H1 (cell line): ENCODE data around the gene SLC46A3. TPM values are rescaled to one million over a fixed set of nuclear protein-coding genes. Genes with fewer than 3 reads are reported as not detected.

Experiments used
- CTCF ChIA-PET: fragments of 300-600 bp; sonication (Branson Sonifier 250); formaldehyde crosslinking; loops from one replicate; lab custom pipeline; 2021; ENCODE audit not compliant: partially characterized antibody; lab: Charles Lee
- POLR2A ChIA-PET: fragments of 300-600 bp; sonication (Branson Sonifier 250); formaldehyde crosslinking; loops from one replicate; lab custom pipeline; 2021; ENCODE audit warnings: inconsistent platforms; ENCODE audit not compliant: partially characterized antibody; lab: Charles Lee
- DNase-seq, 2 experiments: peaks; one replicate each; pipeline versions ENCODE4 v3.0.0 to v3.0.0-alpha.2; 2010 to 2022; ENCODE audit warnings: low spot score in 2 of 2, low read depth in 1 of 2, mixed read lengths in 1 of 2
- FAIRE-seq: peaks from 2 replicates; lab custom pipeline; 2011; peaks lifted over from hg19 to GRCh38; lab: Jason Lieb, UNC
- H2AFZ ChIP-seq: 2 replicates; pipeline ENCODE4 v1.8.1; 2012; ENCODE audit warnings: low read length, inconsistent platforms
- H2AK5ac ChIP-seq: 2 replicates; pipeline ENCODE4 v1.6.1; 2013; ENCODE audit warnings: low read depth, low read length
- H2BK120ac ChIP-seq: replicated peaks from 2 replicates; pipeline ENCODE3; 2013; ENCODE audit warnings: low read depth, low read length, inconsistent platforms
- H2BK12ac ChIP-seq: 2 replicates; pipeline ENCODE4 v1.6.1; 2013; ENCODE audit warnings: low read depth, low read length
- H2BK15ac ChIP-seq: 2 replicates; pipeline ENCODE4 v1.6.1; 2013; ENCODE audit warnings: low read length
- H2BK20ac ChIP-seq: 2 replicates; pipeline ENCODE4 v1.6.1; 2013; ENCODE audit warnings: low read length
- H2BK5ac ChIP-seq: 2 replicates; pipeline ENCODE4 v1.6.1; 2013; ENCODE audit warnings: low read depth, low read length
- H3K14ac ChIP-seq: 2 replicates; pipeline ENCODE4 v1.6.1; 2013; ENCODE audit warnings: inconsistent platforms; ENCODE audit not compliant: insufficient read length
- H3K18ac ChIP-seq: 2 replicates; pipeline ENCODE4 v1.6.1; 2013; ENCODE audit warnings: low read length; ENCODE audit errors: extremely low read depth
- H3K23ac ChIP-seq: 2 replicates; pipeline ENCODE4 v1.6.1; 2013; ENCODE audit warnings: inconsistent platforms; ENCODE audit not compliant: insufficient read length
- H3K23me2 ChIP-seq: 2 replicates; pipeline ENCODE4 v1.6.1; 2013; ENCODE audit warnings: low read depth, low read length
- H3K27ac ChIP-seq: 2 replicates; pipeline ENCODE4 v1.6.1; 2011; ENCODE audit warnings: low read depth, low read length, inconsistent platforms
- H3K27me3 ChIP-seq, 4 experiments: replicated peaks in 1 of 4; 1 replicate in 1 of 4; 2 replicates in 3 of 4; pipeline versions ENCODE4 v1.6.1 to v1.8.1; 2011 to 2013; ENCODE audit warnings: low read length in 3 of 4, mild to moderate bottlenecking in 3 of 4, inconsistent platforms in 2 of 4, mixed read lengths in 2 of 4, moderate library complexity in 1 of 4; ENCODE audit not compliant: control insufficient read depth in 3 of 4, insufficient read depth in 3 of 4; ENCODE audit errors: extremely low read depth in 1 of 4
- H3K36me3 ChIP-seq, 4 experiments: 2 replicates each; pipeline versions ENCODE4 v1.6.1 to v1.8.1; 2011 to 2013; ENCODE audit warnings: mild to moderate bottlenecking in 4 of 4, low read length in 3 of 4, moderate library complexity in 2 of 4, control low read depth in 1 of 4, inconsistent platforms in 1 of 4; ENCODE audit not compliant: insufficient read depth in 4 of 4, control insufficient read depth in 2 of 4
- H3K4ac ChIP-seq: replicated peaks from 2 replicates; pipeline ENCODE3; 2013; ENCODE audit warnings: low read length, low read depth, mixed read lengths, inconsistent platforms; ENCODE audit not compliant: insufficient read length
- H3K4me1 ChIP-seq, 4 experiments: replicated peaks in 1 of 4; 1 replicate in 1 of 4; 2 replicates in 3 of 4; pipeline versions ENCODE4 v1.6.1 to v1.8.1; 2011 to 2013; ENCODE audit warnings: low read length in 3 of 4, inconsistent platforms in 2 of 4, mixed read lengths in 1 of 4; ENCODE audit not compliant: insufficient read depth in 4 of 4, control insufficient read depth in 3 of 4
- H3K4me2 ChIP-seq, 2 experiments: 2 replicates each; pipeline versions ENCODE4 v1.6.1 to v1.8.1; 2011 to 2013; ENCODE audit warnings: low read depth in 2 of 2, low read length in 2 of 2, control low read depth in 1 of 2, inconsistent platforms in 1 of 2, mild to moderate bottlenecking in 1 of 2; ENCODE audit not compliant: insufficient read depth in 1 of 2
- H3K4me3 ChIP-seq, 4 experiments: fragments of 200-600, 300-600 bp in 1 of 4; sonication (generic), shearing (Covaris generic), sonication (Bioruptor Twin) in 1 of 4; 2 replicates each; pipeline versions ENCODE4 v1.5.1 to v1.8.1; 2011 to 2016; ENCODE audit warnings: low read length in 4 of 4, low read depth in 3 of 4, control low read depth in 2 of 4, inconsistent platforms in 2 of 4, mild to moderate bottlenecking in 2 of 4, mixed read lengths in 1 of 4, moderate library complexity in 1 of 4; ENCODE audit not compliant: insufficient read depth in 2 of 4; ENCODE audit errors: extremely low read depth in 1 of 4
- H3K56ac ChIP-seq: replicated peaks from 2 replicates; pipeline ENCODE3; 2013; ENCODE audit warnings: low read depth, mild to moderate bottlenecking, mixed read lengths, low read length, inconsistent platforms; ENCODE audit not compliant: insufficient read length
- H3K79me1 ChIP-seq: 2 replicates; pipeline ENCODE4 v1.6.1; 2013; ENCODE audit warnings: low read depth, low read length, control low read depth
- H3K79me2 ChIP-seq, 2 experiments: 2 replicates each; pipeline versions ENCODE4 v1.6.1 to v1.8.1; 2012 to 2013; ENCODE audit warnings: low read length in 2 of 2, mild to moderate bottlenecking in 2 of 2, inconsistent platforms in 1 of 2; ENCODE audit not compliant: insufficient read depth in 2 of 2, control insufficient read depth in 1 of 2
- H3K9ac ChIP-seq, 4 experiments: replicated peaks in 1 of 4; 1 replicate in 1 of 4; 2 replicates in 3 of 4; pipeline versions ENCODE4 v1.6.1 to v1.8.1; 2011 to 2013; ENCODE audit warnings: low read depth in 3 of 4, low read length in 3 of 4, control low read depth in 2 of 4, mild to moderate bottlenecking in 2 of 4, moderate library complexity in 2 of 4, inconsistent platforms in 1 of 4; ENCODE audit errors: extremely low read depth in 1 of 4
- H3K9me3 ChIP-seq, 2 experiments: 2 replicates each; pipeline versions ENCODE4 v1.6.1 to v1.8.1; 2012 to 2013; ENCODE audit warnings: mild to moderate bottlenecking in 2 of 2, moderate library complexity in 2 of 2, control low read depth in 1 of 2, inconsistent platforms in 1 of 2, low read depth in 1 of 2, low read length in 1 of 2, mixed read lengths in 1 of 2; ENCODE audit not compliant: insufficient read depth in 2 of 2
- H4K20me1 ChIP-seq, 2 experiments: replicated peaks in 1 of 2; 2 replicates each; pipeline versions ENCODE3 to v1.8.1; 2011 to 2013; ENCODE audit warnings: inconsistent platforms in 2 of 2, low read length in 2 of 2, mild to moderate bottlenecking in 1 of 2; ENCODE audit not compliant: insufficient read depth in 2 of 2, control insufficient read depth in 1 of 2
- H4K5ac ChIP-seq: 2 replicates; pipeline ENCODE4 v1.6.1; 2013; ENCODE audit warnings: low read length, low read depth, mixed read lengths, inconsistent platforms; ENCODE audit not compliant: insufficient read length
- H4K8ac ChIP-seq: 2 replicates; pipeline ENCODE4 v1.8.0; 2013; ENCODE audit warnings: mild to moderate bottlenecking, moderate library complexity, low read length, inconsistent platforms; ENCODE audit not compliant: insufficient read depth; ENCODE audit errors: extremely low read depth
- H4K91ac ChIP-seq: replicated peaks from 2 replicates; pipeline ENCODE3; 2013; ENCODE audit warnings: low read length, mixed read lengths, inconsistent platforms; ENCODE audit not compliant: insufficient read length
- BACH1 ChIP-seq: IDR thresholded peaks from 2 replicates; pipeline ENCODE4 v1.6.1; 2012; ENCODE audit warnings: low read length, improper control_type of control experiment
- CHD2 ChIP-seq: IDR thresholded peaks from 2 replicates; pipeline ENCODE4 v1.6.1; 2012; ENCODE audit warnings: low read length, improper control_type of control experiment
- EGR1 ChIP-seq: IDR thresholded peaks from 2 replicates; pipeline ENCODE4 v1.6.1; 2011; ENCODE audit warnings: low read depth, low read length, borderline replicate concordance
- EP300 ChIP-seq, 2 experiments: IDR thresholded peaks; 1 replicate in 1 of 2; 2 replicates in 1 of 2; pipeline ENCODE4 v1.6.1; 2011 to 2012; ENCODE audit warnings: low read depth in 2 of 2, low read length in 2 of 2, mild to moderate bottlenecking in 2 of 2, borderline replicate concordance in 1 of 2, inconsistent platforms in 1 of 2, moderate library complexity in 1 of 2
- EZH2 ChIP-seq: fragments of 200-600 bp; sonication (generic); IDR thresholded peaks from 2 replicates; pipeline ENCODE4 v1.7.1; 2012; ENCODE audit warnings: low read depth, mild to moderate bottlenecking, moderate library complexity, low read length, inconsistent platforms; ENCODE audit not compliant: severe bottlenecking
- FOSL1 ChIP-seq: IDR thresholded peaks from 2 replicates; pipeline ENCODE4 v1.6.1; 2011; ENCODE audit warnings: mild to moderate bottlenecking, low read depth, low read length, moderate library complexity; ENCODE audit not compliant: insufficient read depth
- JUN ChIP-seq: IDR thresholded peaks from 2 replicates; pipeline ENCODE4 v1.6.1; 2011; ENCODE audit warnings: low read depth, mild to moderate bottlenecking, improper control_type of control experiment, low read length
- POU5F1 ChIP-seq: IDR thresholded peaks from 2 replicates; pipeline ENCODE4 v1.6.1; 2011; ENCODE audit warnings: low read depth, mild to moderate bottlenecking, low read length, moderate library complexity
- SIRT6 ChIP-seq: IDR thresholded peaks from one replicate; pipeline ENCODE4 v1.7.1; 2012; ENCODE audit warnings: low read length, inconsistent platforms
- polyA plus RNA-seq, 7 experiments: library from polyadenylated mRNA; depleted of rRNA in 3 of 7; stranded (reverse) in 5 of 7; unstranded in 2 of 7; fragments of >200 nt in 5 of 7; fragments of 200-250 nt in 2 of 7; gene quantifications; 1 replicate in 5 of 7; 2 replicates in 1 of 7; 4 replicates in 1 of 7; pipeline versions ENCODE4 v1.2.1 to v1.2.3, GENCODE V29; 2011 to 2013; ENCODE audit warnings: missing spikeins in 2 of 7, mixed read lengths in 2 of 7
- total RNA-seq: library from RNA; stranded (reverse); fragmentation: NEBNext Ultra II Directional; extraction: Animal tissue kit (Norgen Biotek cat#: 25700); gene quantifications from 2 replicates; pipeline ENCODE4 v1.2.1, GENCODE V29; 2021

The SLC46A3 gene
- total and polyA plus RNA-seq, 2 of the 8 experiments (the other 6 are each of a cell fraction or from before 2014, with no cell fraction given): 0.39 to 0.67 TPM

DNA sequence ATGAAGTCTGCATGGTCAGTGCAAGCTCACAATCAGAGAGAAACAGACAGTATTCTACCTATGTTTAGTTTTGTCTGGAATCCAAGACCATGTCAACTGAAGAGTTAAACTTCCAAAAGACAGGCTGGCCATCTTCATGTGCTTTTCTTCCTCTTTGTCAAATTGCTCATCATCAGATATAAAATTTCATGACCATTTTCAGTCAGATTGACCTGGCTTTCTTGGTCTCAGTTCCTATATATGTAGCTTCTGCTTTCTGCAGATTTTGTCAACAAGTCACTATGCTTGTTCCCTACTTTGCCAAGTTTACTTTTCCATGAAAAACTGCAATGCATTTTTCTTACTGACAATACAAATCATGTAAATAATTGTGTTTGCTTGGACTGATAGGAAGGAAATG, 13.9 kb downstream of the SLC46A3 start:
- DNase-seq (no peak), FAIRE-seq (no peak)
- CTCF ChIA-PET: interaction anchor here (0.6 kb wide), 1 partner anchor 415 kb away, joined by 3 read pairs; no protein-coding TSS in a partner anchor
- Histone ChIP-seq H4K20me1 (no peaks in the 10 kb centered on the region), H3K36me3 (no peaks in the 10 kb centered on the region), H3K23ac (no peak overlapping the region), H2BK120ac (no peak overlapping the region), H3K79me2 (no peaks in the 10 kb centered on the region), H2AK5ac (no peak overlapping the region), H3K27me3 (no peaks in the 10 kb centered on the region), H3K4me3 (no peak overlapping the region), H4K8ac (no peak overlapping the region), H3K4me2 (no peak overlapping the region), H3K4me1 (no peaks in the 10 kb centered on the region), H2AFZ (no peak overlapping the region), H4K5ac (no peak overlapping the region), H3K27ac (no peak overlapping the region), H2BK20ac (no peak overlapping the region), H3K56ac (no peak overlapping the region), H3K4ac (no peak overlapping the region), H3K79me1 (no peaks in the 10 kb centered on the region), H4K91ac (no peak overlapping the region), H2BK5ac (no peak overlapping the region), H2BK15ac (no peak overlapping the region), H3K14ac (no peak overlapping the region), H3K9ac (no peak overlapping the region), H3K9me3 (no peaks in the 10 kb centered on the region), H3K18ac (no peak overlapping the region), H3K23me2 (no peaks in the 10 kb centered on the region), H2BK12ac (no peak overlapping the region)
- POLR2A ChIA-PET: interaction anchor here (1.3 kb wide), 1 partner anchor 11 kb away, joined by 8 read pairs; no protein-coding TSS in a partner anchor
- no peak for TF ChIP-seq POU5F1
- TF ChIP-seq EGR1: no peak
- no peak for TF ChIP-seq JUN
- TF ChIP-seq SIRT6: no peak
- no peak for TF ChIP-seq CHD2
- TF ChIP-seq FOSL1: no peak
- TF ChIP-seq BACH1: no peak
- no peak for TF ChIP-seq EZH2
- no peak for TF ChIP-seq EP300 (IDR thresholded peaks at IDR 0.05; ENCODE audit: borderline replicate concordance in 1 of 2, low read depth in 2 of 2, low read length in 2 of 2)
